IPS DF 6.9 (cell line): ENCODE measurements around the gene UQCRC1.

ENCODE experiments used
- DNase-seq: peaks from one replicate; pipeline ENCODE4 v3.0.0-alpha.2; 2013; ENCODE audit warnings: low read depth, low spot score
- H3K27ac ChIP-seq: one replicate; pipeline ENCODE4 v1.5.1; 2013; ENCODE audit warnings: low read length, control low read depth
- H3K27me3 ChIP-seq: 2 replicates; pipeline ENCODE4 v1.6.1; 2013; ENCODE audit warnings: mild to moderate bottlenecking, low read length; ENCODE audit not compliant: control insufficient read depth, insufficient read depth
- H3K36me3 ChIP-seq: 2 replicates; pipeline ENCODE4 v1.6.1; 2013; ENCODE audit warnings: low read length; ENCODE audit not compliant: control insufficient read depth, insufficient read depth
- H3K4me1 ChIP-seq: 2 replicates; pipeline ENCODE4 v1.6.1; 2013; ENCODE audit warnings: low read length; ENCODE audit not compliant: control insufficient read depth, insufficient read depth
- H3K4me3 ChIP-seq: 2 replicates; pipeline ENCODE4 v1.5.1; 2013; ENCODE audit warnings: mild to moderate bottlenecking, low read length
- H3K9me3 ChIP-seq: 2 replicates; pipeline ENCODE4 v1.6.1; 2013; ENCODE audit warnings: low read length, inconsistent platforms; ENCODE audit not compliant: control insufficient read depth, insufficient read depth
- WGBS: extraction: QIAGEN DNeasy Blood & Tissue Kit; methylation state at CpG from one replicate; pipeline ENCODE4 v1.1.7; 2013; ENCODE audit warnings: mixed read lengths, missing lambda C conversion rate; ENCODE audit not compliant: insufficient read length, insufficient coverage; 5-methylcytosine and 5-hydroxymethylcytosine counted together

Gene UQCRC1

DNA sequence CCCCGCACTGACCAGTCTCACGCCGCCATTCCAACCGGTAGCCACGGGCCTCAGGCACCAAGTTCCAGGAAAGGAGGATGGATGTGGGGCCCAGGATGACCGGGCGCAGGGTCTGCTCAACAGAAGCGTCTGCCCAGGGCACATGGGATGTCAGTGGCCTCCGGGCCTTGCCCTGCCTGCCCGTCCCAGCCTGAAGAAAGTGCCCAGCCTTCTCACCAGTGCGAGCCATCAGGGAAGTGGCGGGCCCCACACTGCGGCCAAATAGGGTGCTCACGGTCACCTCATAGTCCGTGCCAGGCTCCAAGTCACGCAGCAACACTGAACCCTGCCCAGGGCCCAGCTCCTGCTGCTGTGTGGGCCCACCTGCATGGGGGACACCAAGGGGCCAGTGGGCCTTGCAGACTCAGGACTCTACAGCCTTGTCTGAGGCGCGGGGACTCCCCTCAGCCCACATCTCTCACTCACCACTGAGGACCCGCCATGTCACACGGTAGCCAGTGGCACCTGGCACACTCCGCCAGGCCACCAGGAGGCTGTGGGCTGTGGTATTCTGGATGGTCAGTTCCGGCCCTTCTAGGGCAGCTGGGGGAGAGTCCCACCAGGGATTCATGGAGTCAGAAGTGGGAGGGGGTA, 17.4 kb downstream of the UQCRC1 start:
- H3K4me1 ChIP-seq = peaks cover 10% of the 10 kb centered on the region
- no peaks in the 10 kb centered on the region; the same call in 1 of the 2 replicates for H3K36me3 ChIP-seq
- DNase-seq = no peak
- H3K27ac ChIP-seq = no peak overlapping the region
- H3K9me3 ChIP-seq = no peaks in the 10 kb centered on the region
- no CpG with 5 or more reads among the region's 22 CpGs for WGBS
- no peak overlapping the region for H3K4me3 ChIP-seq
- H3K27me3 ChIP-seq = no peaks in the 10 kb centered on the region

DNA sequence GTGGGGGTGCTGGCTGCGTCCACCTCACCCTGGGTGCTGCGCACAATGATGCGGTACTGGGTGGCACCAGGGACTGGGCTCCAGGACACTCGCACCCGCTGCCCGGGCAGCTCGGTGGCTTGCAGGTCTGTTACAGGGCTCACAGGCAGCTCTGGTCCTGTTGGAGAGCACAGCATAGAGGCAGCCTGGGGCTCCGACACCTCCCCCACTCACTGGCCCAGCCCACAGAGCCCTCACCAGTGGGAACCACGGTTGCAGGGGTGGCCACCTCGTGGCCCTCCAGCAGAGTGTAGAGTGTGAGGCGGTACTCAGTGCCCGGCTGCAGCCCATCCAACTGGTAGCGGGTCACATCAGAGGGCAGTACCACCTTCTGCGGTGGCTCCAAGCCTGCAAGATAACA, 18.0 kb downstream of the UQCRC1 start:
- DNase-seq = no peak
- WGBS = no CpG with 5 or more reads among the region's 14 CpGs
- Histone ChIP-seq H3K4me1 (peaks cover 10% of the 10 kb centered on the region), H3K27ac (no peak overlapping the region), H3K4me3 (no peak overlapping the region), H3K27me3 (no peaks in the 10 kb centered on the region), H3K36me3 (no peaks in the 10 kb centered on the region; the same call in 1 of the 2 replicates), H3K9me3 (no peaks in the 10 kb centered on the region)

DNA sequence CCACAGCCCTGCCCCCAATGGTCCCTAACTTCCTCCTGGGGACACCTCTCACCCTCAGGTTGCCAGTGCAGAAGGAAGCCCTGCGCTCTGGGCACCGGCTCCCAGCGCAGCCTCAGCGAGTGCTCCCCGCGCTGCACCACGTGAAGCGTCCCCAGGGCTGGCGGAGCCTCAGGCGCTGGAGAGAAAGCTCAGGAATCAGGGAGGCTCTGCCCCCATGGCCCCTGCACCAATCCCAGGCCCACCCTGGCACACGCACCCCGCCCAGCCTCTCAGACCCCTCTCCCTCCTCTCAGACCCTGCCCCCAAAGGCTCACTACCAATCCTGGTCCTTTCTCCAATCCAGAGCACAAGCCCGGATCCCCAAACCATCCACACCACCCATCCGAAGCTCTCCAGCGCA, 21.2 kb downstream of the UQCRC1 start:
- H3K36me3 ChIP-seq = no peaks in the 10 kb centered on the region; the same call in 1 of the 2 replicates
- no peak overlapping the region for H3K4me3 ChIP-seq
- no peaks in the 10 kb centered on the region for H3K27me3 ChIP-seq
- WGBS = no CpG with 5 or more reads among the region's 15 CpGs
- no peak overlapping the region for H3K27ac ChIP-seq
- no peak for DNase-seq
- no peaks in the 10 kb centered on the region; the same call in 1 of the 2 replicates for H3K4me1 ChIP-seq
- H3K9me3 ChIP-seq = no peaks in the 10 kb centered on the region

DNA sequence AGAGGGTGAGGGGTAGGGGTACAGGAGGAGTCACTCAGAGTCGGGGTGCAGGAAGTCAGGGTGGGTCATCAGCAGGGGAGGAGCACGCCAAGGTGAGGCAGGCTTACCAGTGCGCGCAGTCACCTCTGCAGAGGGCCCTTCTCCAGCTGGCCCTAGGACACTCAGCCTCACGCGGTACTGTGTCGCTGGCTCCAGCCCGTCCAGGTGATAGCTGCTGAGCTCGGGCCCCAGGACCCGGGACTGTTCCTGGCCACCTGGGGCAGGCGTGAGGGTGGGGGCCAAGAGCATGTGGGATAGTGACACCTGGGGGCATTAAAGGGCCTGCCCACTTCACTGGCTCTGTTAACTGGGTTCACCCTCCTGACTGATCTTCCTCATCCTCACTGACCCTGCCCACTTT, 21.8 kb downstream of the UQCRC1 start:
- H3K36me3 ChIP-seq = no peaks in the 10 kb centered on the region; the same call in 1 of the 2 replicates
- no peaks in the 10 kb centered on the region; the same call in 1 of the 2 replicates for H3K4me1 ChIP-seq
- no peaks in the 10 kb centered on the region for H3K9me3 ChIP-seq
- no peak overlapping the region for H3K4me3 ChIP-seq
- H3K27me3 ChIP-seq = no peaks in the 10 kb centered on the region
- no CpG with 5 or more reads among the region's 11 CpGs for WGBS
- no peak for DNase-seq
- no peak overlapping the region for H3K27ac ChIP-seq

DNA sequence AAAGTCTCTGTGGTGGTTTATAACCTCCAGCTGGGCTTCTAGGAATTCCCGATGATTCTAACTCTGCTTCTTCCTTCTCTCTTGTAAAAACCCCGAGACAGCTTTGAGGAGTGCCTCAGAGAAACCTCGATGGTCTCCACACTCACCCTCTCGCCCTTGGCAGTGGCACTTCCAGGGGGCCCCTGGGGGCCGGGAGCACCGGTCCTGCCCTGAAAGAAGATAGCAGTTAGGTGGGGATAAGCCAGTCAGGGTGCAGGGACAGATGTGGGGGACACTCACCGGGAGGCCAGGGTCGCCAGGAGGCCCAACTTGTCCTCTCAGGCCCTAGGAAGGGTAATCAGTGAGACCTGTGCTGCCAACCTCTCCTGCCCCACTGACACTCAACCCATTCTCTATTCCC, 24.0 kb downstream of the UQCRC1 start:
- H3K4me3 ChIP-seq = no peak overlapping the region
- H3K36me3 ChIP-seq = no peaks in the 10 kb centered on the region; the same call in 1 of the 2 replicates
- DNase-seq = no peak
- H3K9me3 ChIP-seq = no peaks in the 10 kb centered on the region
- H3K4me1 ChIP-seq = no peaks in the 10 kb centered on the region; the same call in 1 of the 2 replicates
- WGBS = no CpG with 5 or more reads among the region's 8 CpGs
- H3K27me3 ChIP-seq = no peaks in the 10 kb centered on the region
- H3K27ac ChIP-seq = no peak overlapping the region

DNA sequence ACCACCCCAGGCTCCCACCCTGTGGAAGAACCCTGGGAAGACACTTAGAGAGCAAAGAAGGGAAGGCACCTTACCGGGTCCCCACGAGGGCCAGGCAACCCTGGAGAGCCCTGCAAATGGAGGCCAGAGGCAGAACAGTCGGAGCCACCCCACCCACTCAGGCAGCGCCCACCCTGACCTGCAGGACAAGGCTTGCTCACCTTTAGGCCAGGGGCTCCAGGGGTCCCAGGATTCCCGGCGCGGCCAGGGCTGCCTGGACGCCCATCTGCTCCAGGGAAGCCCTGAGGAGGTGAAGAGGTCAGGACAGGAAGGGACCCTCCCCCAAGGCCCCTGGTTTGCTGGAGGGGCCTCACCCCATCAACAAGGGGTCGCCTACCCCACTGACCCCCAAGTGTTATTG, 24.6 kb downstream of the UQCRC1 start:
- H3K4me1 ChIP-seq = no peaks in the 10 kb centered on the region
- no peak overlapping the region for H3K4me3 ChIP-seq
- no peak for DNase-seq
- H3K36me3 ChIP-seq = no peaks in the 10 kb centered on the region; the same call in 1 of the 2 replicates
- WGBS = no CpG with 5 or more reads among the region's 9 CpGs
- no peaks in the 10 kb centered on the region for H3K9me3 ChIP-seq
- H3K27ac ChIP-seq = no peak overlapping the region
- H3K27me3 ChIP-seq = no peaks in the 10 kb centered on the region

DNA sequence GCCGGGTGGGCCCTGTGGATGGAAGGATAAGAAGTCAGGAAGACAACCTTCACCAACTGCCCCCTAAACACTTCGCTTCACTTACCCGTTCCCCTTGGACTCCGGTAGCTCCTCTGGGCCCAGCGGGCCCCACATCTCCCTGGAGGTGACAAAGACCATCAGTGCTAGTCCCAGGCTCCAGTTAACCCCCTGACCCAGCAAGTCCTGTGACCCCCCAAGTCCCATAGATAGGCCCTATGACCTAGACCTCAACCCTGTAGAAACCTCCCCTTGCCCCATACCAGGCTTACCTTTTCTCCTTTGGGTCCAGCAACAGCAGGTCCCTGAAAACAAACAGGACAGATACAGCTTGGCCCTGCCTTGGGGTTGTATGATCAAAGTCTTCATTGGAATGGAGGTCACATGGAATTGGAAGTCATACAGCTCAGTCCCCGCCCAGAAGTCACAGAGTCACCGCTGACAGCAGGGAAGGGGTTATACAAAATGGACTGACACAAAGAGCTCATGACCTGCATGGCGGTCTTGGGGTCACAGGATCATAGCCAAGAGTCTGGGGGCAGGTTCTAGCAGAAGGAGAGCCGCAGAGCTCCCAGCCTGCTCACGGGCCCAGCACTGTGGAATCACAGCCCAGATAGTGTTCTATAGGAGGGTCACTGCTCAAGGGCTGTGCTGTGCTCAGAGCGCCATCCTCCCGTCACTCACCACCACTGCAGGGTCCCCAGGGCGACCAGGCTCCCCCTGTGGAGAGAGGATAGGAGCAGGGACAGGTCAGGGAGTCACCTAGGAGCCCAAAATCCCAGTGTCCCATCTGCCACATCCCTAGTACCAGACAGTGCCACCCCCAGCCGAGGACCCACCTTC, 27.6 kb downstream of the UQCRC1 start:
- no peak for DNase-seq
- H3K36me3 ChIP-seq = no peaks in the 10 kb centered on the region

DNA sequence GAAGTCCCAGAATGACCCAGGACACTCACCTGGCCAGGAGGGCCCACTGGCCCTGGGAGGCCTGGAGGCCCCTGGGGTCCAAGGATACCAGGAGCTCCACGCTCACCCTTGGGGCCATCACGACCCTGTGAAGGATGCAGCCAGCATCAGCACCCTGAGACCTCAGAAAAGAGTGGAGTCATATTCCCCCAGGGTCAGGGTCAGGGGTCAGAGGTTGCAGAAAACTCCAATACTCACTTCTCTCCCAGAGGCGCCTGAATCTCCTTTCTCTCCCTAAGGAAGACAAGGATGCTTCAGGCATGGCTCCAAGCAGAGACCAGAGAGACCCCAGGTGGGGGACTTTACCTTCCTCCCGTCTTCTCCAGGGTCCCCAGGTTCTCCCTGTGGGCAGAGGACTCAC, 32.8 kb downstream of the UQCRC1 start:
- Histone ChIP-seq H3K9me3 (no peaks in the 10 kb centered on the region), H3K36me3 (peaks cover 2% of the 10 kb centered on the region; the same call in 1 of the 2 replicates), H3K27me3 (no peaks in the 10 kb centered on the region), H3K27ac (no peak overlapping the region), H3K4me3 (no peak overlapping the region), H3K4me1 (no peaks in the 10 kb centered on the region)
- DNase-seq = no peak
- WGBS = no CpG with 5 or more reads among the region's 4 CpGs

More for the DNA sequence above, 27.6 kb downstream of the UQCRC1 start:
- WGBS = no CpG with 5 or more reads among the region's 14 CpGs
- H3K4me3 ChIP-seq = no peak overlapping the region
- H3K27me3 ChIP-seq = no peaks in the 10 kb centered on the region
- H3K9me3 ChIP-seq = no peaks in the 10 kb centered on the region
- H3K27ac ChIP-seq = no peak overlapping the region
- H3K4me1 ChIP-seq = no peaks in the 10 kb centered on the region

DNA sequence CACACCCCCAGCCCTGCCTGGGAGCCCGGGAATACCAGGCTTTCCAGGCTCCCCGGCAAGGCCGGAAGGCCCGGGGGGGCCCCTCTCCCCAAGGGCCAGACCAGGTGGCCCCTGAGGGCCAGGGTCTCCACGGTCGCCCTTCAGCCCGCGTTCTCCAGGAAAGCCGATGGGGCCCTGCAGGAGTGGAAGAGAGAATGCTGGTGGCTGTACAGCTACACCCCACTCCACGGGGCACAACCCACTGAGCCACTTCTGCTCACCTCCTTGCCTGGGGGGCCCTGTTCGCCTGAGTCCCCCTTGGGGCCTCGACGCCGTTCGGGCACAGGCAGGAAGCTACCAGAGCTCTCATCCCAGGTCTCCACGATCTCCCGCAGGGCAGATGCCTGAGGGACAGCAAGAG, 34.1 kb downstream of the UQCRC1 start:
- no peak for DNase-seq
- Histone ChIP-seq H3K36me3 (peaks cover 5% of the 10 kb centered on the region; the same call in 1 of the 2 replicates), H3K4me1 (no peaks in the 10 kb centered on the region), H3K27me3 (no peaks in the 10 kb centered on the region), H3K27ac (no peak overlapping the region), H3K4me3 (no peak overlapping the region), H3K9me3 (no peaks in the 10 kb centered on the region)
- WGBS = no CpG with 5 or more reads among the region's 17 CpGs

DNA sequence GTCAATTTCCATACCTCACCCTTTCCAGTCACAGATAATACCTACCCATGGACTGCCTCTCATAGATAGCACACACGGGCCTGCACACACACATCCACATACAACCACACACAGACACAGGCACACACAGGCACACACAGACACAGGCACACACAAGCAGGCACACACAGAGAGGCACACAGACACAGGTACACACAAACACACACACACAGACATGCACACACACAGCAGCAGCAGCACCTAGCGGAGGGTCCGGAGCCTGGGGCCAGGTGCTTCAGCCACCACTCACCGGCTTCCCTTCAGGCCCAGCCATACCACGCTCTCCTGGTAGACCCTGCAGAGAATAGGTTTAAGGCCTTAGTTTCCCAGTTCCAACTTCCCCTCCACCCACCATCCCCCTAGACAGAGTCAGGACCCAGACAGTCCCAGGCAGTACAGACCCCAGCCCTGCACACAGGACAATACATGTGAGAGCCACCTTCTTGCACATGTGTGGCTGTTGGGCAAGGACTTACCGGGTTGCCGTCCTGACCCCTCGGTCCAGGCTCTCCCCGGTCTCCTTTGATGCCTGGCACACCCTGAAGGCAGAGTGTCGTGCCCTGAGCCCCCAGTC, 35.4 kb downstream of the UQCRC1 start:
- peaks cover 5% of the 10 kb centered on the region; the same call in 1 of the 2 replicates for H3K36me3 ChIP-seq
- H3K27ac ChIP-seq = no peak overlapping the region
- no peak for DNase-seq
- WGBS = no CpG with 5 or more reads among the region's 10 CpGs
- no peaks in the 10 kb centered on the region for H3K9me3 ChIP-seq
- no peaks in the 10 kb centered on the region for H3K4me1 ChIP-seq
- no peak overlapping the region for H3K4me3 ChIP-seq
- H3K27me3 ChIP-seq = no peaks in the 10 kb centered on the region
